SK-N-SH (cell line): Measurements from ENCODE around the gene EFCAB8. TPM values are rescaled to one million over a fixed set of nuclear protein-coding genes. Genes with fewer than 3 reads are reported as not detected.
"Not testable (repeated sequence)": the region's sequence is repeated elsewhere in the genome, so short reads cannot be mapped to it uniquely, and the experiment has no call there.

Experiments
- CTCF ChIA-PET: fragments of 300-600, 350-600 bp; formaldehyde crosslinking; extraction: SDS; loops from one replicate; lab custom pipeline; 2021; lab: Yijun Ruan, JAX
- POLR2A ChIA-PET: fragments of 350-600 bp; sonication (Branson Sonifier 250); formaldehyde crosslinking; extraction: SDS; loops from one replicate; lab custom pipeline; 2020; ENCODE audit warnings: antibody characterized with exemption, inconsistent platforms; lab: Yijun Ruan, JAX
- DNase-seq: peaks from one replicate; pipeline ENCODE4 v3.0.0; 2012
- H2AFZ ChIP-seq: fragments of 200-600 bp; sonication (generic); 2 replicates; pipeline ENCODE4 v1.8.1; 2016; ENCODE audit warnings: antibody characterized with exemption, mild to moderate bottlenecking, low read depth
- H3F3A ChIP-seq: fragments of 200-600 bp; sonication (generic); replicated peaks from 2 replicates; pipeline ENCODE3; 2016; ENCODE audit warnings: antibody characterized with exemption, mild to moderate bottlenecking; ENCODE audit not compliant: insufficient read depth
- H3K27ac ChIP-seq, 2 experiments: fragments of 200-500 bp in 1 of 2; fragments of 200-600 bp in 1 of 2; sonication (Bioruptor generic) in 1 of 2; sonication (generic), shearing (Covaris generic) in 1 of 2; 2 replicates each; pipeline versions ENCODE4 v1.5.1 to v1.6.1; 2014 to 2016; ENCODE audit warnings: low read depth in 2 of 2, inconsistent platforms in 1 of 2, low read length in 1 of 2, mild to moderate bottlenecking in 1 of 2, mixed read lengths in 1 of 2
- H3K27me3 ChIP-seq: fragments of 200-600 bp; sonication (generic), shearing (Covaris generic); 2 replicates; pipeline ENCODE4 v1.6.1; 2016; ENCODE audit warnings: mixed run types; ENCODE audit not compliant: insufficient read depth
- H3K36me3 ChIP-seq, 2 experiments: fragments of 200-500 bp in 1 of 2; fragments of 200-600 bp in 1 of 2; sonication (Bioruptor generic) in 1 of 2; sonication (generic) in 1 of 2; replicated peaks in 1 of 2; 2 replicates each; pipeline versions ENCODE3 to v1.5.1; 2014 to 2016; ENCODE audit warnings: low read length in 1 of 2, mild to moderate bottlenecking in 1 of 2; ENCODE audit not compliant: insufficient read depth in 2 of 2, control insufficient read depth in 1 of 2
- H3K4me1 ChIP-seq, 2 experiments: fragments of 200-500 bp in 1 of 2; fragments of 200-600 bp in 1 of 2; sonication (Bioruptor generic) in 1 of 2; sonication (generic), shearing (Covaris generic) in 1 of 2; 2 replicates each; pipeline versions ENCODE4 v1.5.1 to v1.6.1; 2014 to 2016; ENCODE audit warnings: low read depth in 1 of 2, low read length in 1 of 2, mixed run types in 1 of 2; ENCODE audit not compliant: insufficient read depth in 2 of 2, control insufficient read depth in 1 of 2
- H3K4me2 ChIP-seq: fragments of 200-600 bp; sonication (generic), shearing (Covaris generic); 2 replicates; pipeline ENCODE4 v1.6.1; 2017; ENCODE audit warnings: mixed run types
- H3K4me3 ChIP-seq, 2 experiments: fragments of 200-500 bp in 1 of 2; fragments of 200-600 bp in 1 of 2; sonication (Bioruptor generic) in 1 of 2; sonication (generic), shearing (Covaris generic) in 1 of 2; 2 replicates each; pipeline versions ENCODE4 v1.5.1 to v1.8.1; 2014 to 2016; ENCODE audit warnings: low read depth in 2 of 2, inconsistent platforms in 1 of 2, low read length in 1 of 2, mild to moderate bottlenecking in 1 of 2, mixed read lengths in 1 of 2, moderate library complexity in 1 of 2
- H3K79me2 ChIP-seq: fragments of 200-600 bp; sonication (generic); 2 replicates; pipeline ENCODE4 v1.8.1; 2017; ENCODE audit warnings: mild to moderate bottlenecking; ENCODE audit not compliant: insufficient read depth
- H3K9ac ChIP-seq: fragments of 200-600 bp; sonication (generic); 2 replicates; pipeline ENCODE4 v1.6.1; 2017; ENCODE audit warnings: mixed run types
- H3K9me2 ChIP-seq: fragments of 200-600 bp; sonication (generic); 2 replicates; pipeline ENCODE4 v1.6.1; 2017; ENCODE audit warnings: mixed run types
- H3K9me3 ChIP-seq: fragments of 200-600 bp; sonication (generic); 2 replicates; pipeline ENCODE4 v1.6.1; 2017; ENCODE audit warnings: mixed run types, mild to moderate bottlenecking, moderate library complexity
- H4K20me1 ChIP-seq: fragments of 200-600 bp; sonication (generic); 2 replicates; pipeline ENCODE4 v1.6.1; 2017; ENCODE audit warnings: mild to moderate bottlenecking, mixed run types; ENCODE audit not compliant: insufficient read depth
- CTCF ChIP-seq: fragments of 200-600 bp; sonication (generic); IDR thresholded peaks from 2 replicates; pipeline ENCODE4 v1.6.1; 2017; ENCODE audit warnings: antibody characterized with exemption, mild to moderate bottlenecking, moderate library complexity
- EZH2phosphoT487 ChIP-seq: fragments of 200-600 bp; sonication (generic); IDR thresholded peaks from 2 replicates; pipeline ENCODE4 v1.6.1; 2017; ENCODE audit warnings: low read depth, mixed run types, mild to moderate bottlenecking, antibody characterized with exemption, moderate library complexity, borderline replicate concordance
- FOXJ3 ChIP-seq: sonication (generic); formaldehyde crosslinking; IDR thresholded peaks from 2 replicates; pipeline ENCODE4 v1.5.1; 2020; ENCODE audit warnings: mild to moderate bottlenecking, missing genetic modification reagents
- MAX ChIP-seq: IDR thresholded peaks from 2 replicates; pipeline ENCODE4 v1.4.0; 2012; ENCODE audit warnings: low read depth
- MXI1 ChIP-seq: IDR thresholded peaks from 2 replicates; pipeline ENCODE4 v1.6.1; 2012; ENCODE audit warnings: mild to moderate bottlenecking, low read depth, low read length, improper control_type of control experiment
- POLR2AphosphoS5 ChIP-seq: IDR thresholded peaks from 2 replicates; pipeline ENCODE4 v1.6.1; 2012; ENCODE audit warnings: low read depth, low read length
- RAD21 ChIP-seq: IDR thresholded peaks from 2 replicates; pipeline ENCODE4 v1.6.1; 2012; ENCODE audit warnings: mild to moderate bottlenecking, low read length
- REST ChIP-seq: IDR thresholded peaks from 2 replicates; pipeline ENCODE4 v1.6.1; 2012; ENCODE audit warnings: mild to moderate bottlenecking, low read depth, low read length, moderate library complexity
- RFX5 ChIP-seq: IDR thresholded peaks from 2 replicates; pipeline ENCODE4 v1.6.1; 2012; ENCODE audit warnings: mild to moderate bottlenecking, improper control_type of control experiment, low read length
- RXRA ChIP-seq: IDR thresholded peaks from 2 replicates; pipeline ENCODE4 v1.4.0; 2012; ENCODE audit warnings: low read depth, mild to moderate bottlenecking, borderline replicate concordance
- SIN3A ChIP-seq: IDR thresholded peaks from 2 replicates; pipeline ENCODE4 v1.6.1; 2012; ENCODE audit warnings: low read depth, mild to moderate bottlenecking, low read length, moderate library complexity, borderline replicate concordance
- USF2 ChIP-seq: fragments of 150-350 bp; IDR thresholded peaks from 2 replicates; pipeline ENCODE4 v1.6.1; 2017; ENCODE audit warnings: antibody characterized with exemption, low read length, low read depth, borderline replicate concordance
- ZBTB33 ChIP-seq: IDR thresholded peaks from 2 replicates; pipeline ENCODE4 v1.4.0; 2012; ENCODE audit warnings: low read depth, borderline replicate concordance
- WGBS: methylation state at CpG from one replicate; pipeline ENCODE4 v1.1.6; 2017; ENCODE audit warnings: low lambda C conversion rate; 5-methylcytosine and 5-hydroxymethylcytosine counted together
- polyA plus RNA-seq, 3 experiments: library from polyadenylated mRNA; depleted of rRNA; stranded (reverse); fragments of >200 nt; gene quantifications; 2 replicates each; pipeline ENCODE4 v1.2.3, GENCODE V29; 2012

Gene EFCAB8
- polyA plus RNA-seq, 1 of the 3 experiments (the other 2 are of a cell fraction) = not detected

GRCh38 chr20:32962053-32962452, 103.3 kb downstream of the EFCAB8 start:
- no peaks in the 10 kb centered on the region for H3K79me2 ChIP-seq
- no peaks in the 10 kb centered on the region for H3K4me1 ChIP-seq
- WGBS = 7% methylated on average over 3 of the region's 5 CpGs
- no peaks in the 10 kb centered on the region; the same call in 1 of the 2 replicates for H3K9me3 ChIP-seq
- no peaks in the 10 kb centered on the region for H3K36me3 ChIP-seq
- H3K27me3 ChIP-seq = peaks cover 39% of the 10 kb centered on the region
- no peaks in the 10 kb centered on the region for H3K9me2 ChIP-seq
- H2AFZ ChIP-seq = no peak overlapping the region
- H3K9ac ChIP-seq = no peak overlapping the region
- no peak overlapping the region for H3K27ac ChIP-seq
- TF ChIP-seq RFX5 = no peak
- TF ChIP-seq MAX = no peak
- TF ChIP-seq ZBTB33 = no peak
- no peak for TF ChIP-seq EZH2phosphoT487
- TF ChIP-seq USF2 = no peak
- TF ChIP-seq RXRA = no peak
- no peak for TF ChIP-seq FOXJ3
- TF ChIP-seq RAD21 = no peak
- CTCF ChIA-PET = no interaction called here
- H3K4me3 ChIP-seq = no peak overlapping the region
- H3K4me2 ChIP-seq = no peak overlapping the region
- POLR2A ChIA-PET = no interaction called here
- peak; percentile 3 for DNase-seq
- no peaks in the 10 kb centered on the region for H3F3A ChIP-seq
- H4K20me1 ChIP-seq = no peaks in the 10 kb centered on the region

- POLR2A ChIA-PET, H3K79me2 ChIP-seq, H2AFZ ChIP-seq, DNase-seq, H3F3A ChIP-seq, H3K9ac ChIP-seq, H3K27ac ChIP-seq, H3K9me3 ChIP-seq, H3K4me3 ChIP-seq, H3K4me1 ChIP-seq, H3K9me2 ChIP-seq, H4K20me1 ChIP-seq, H3K4me2 ChIP-seq, H3K36me3 ChIP-seq: not testable (repeated sequence)
- H3K27me3 ChIP-seq = peaks cover 39% of the 10 kb centered on the region
- 34% methylated on average over 11 of the region's 11 CpGs for WGBS
- CTCF ChIA-PET = interaction anchor here (0.6 kb wide), 1 partner anchor 1565 kb away, joined by 3 read pairs; no protein-coding TSS in a partner anchor
These were observed 103.9 kb downstream of the EFCAB8 start for GRCh38 chr20:32962646-32963045.

- no peaks in the 10 kb centered on the region for H4K20me1 ChIP-seq
- WGBS = 40% methylated on average over 3 of the region's 5 CpGs
- H2AFZ ChIP-seq = no peak overlapping the region
- no peak overlapping the region for H3K4me3 ChIP-seq
- POLR2A ChIA-PET = no interaction called here
- no peak overlapping the region for H3K4me2 ChIP-seq
- no peaks in the 10 kb centered on the region for H3K36me3 ChIP-seq
- DNase-seq = peak; percentile 5
- H3K9me3 ChIP-seq = no peaks in the 10 kb centered on the region
- H3K27me3 ChIP-seq = peaks cover 39% of the 10 kb centered on the region
- no peaks in the 10 kb centered on the region for H3K79me2 ChIP-seq
- H3K27ac ChIP-seq = no peak overlapping the region
- H3K4me1 ChIP-seq = no peaks in the 10 kb centered on the region
- H3K9ac ChIP-seq = no peak overlapping the region
- CTCF ChIA-PET = interaction anchor here (0.6 kb wide), 1 partner anchor 1564 kb away, joined by 3 read pairs; no protein-coding TSS in a partner anchor
- no peaks in the 10 kb centered on the region for H3K9me2 ChIP-seq
- no peaks in the 10 kb centered on the region for H3F3A ChIP-seq
- TF ChIP-seq SIN3A (no peak), MXI1 (no peak), POLR2AphosphoS5 (no peak), REST (no peak), EZH2phosphoT487 (no peak), CTCF (no peak)
These were observed 104.5 kb downstream of the EFCAB8 start for GRCh38 chr20:32963176-32963575.
